Hematopoietic multipotent progenitor cell treated with erythropoietin and hydrocortisone succinate and interleukin-3 and kit ligand, for 8 days (in vitro differentiated cells): ENCODE results near the gene CLDN6.
"Not testable (repeated sequence)": the region's sequence is repeated elsewhere in the genome, so short reads cannot be mapped to it uniquely, and the experiment has no call there.

Experiments used
- DNase-seq: peaks from one replicate; pipeline ENCODE4 v3.0.0-alpha.2; 2015

CLDN6 gene

GRCh38 chr16:3017794-3018506 lies at the start of gene CLDN6:
Gene CLDN6 (minus strand): TSS chr16:3018183. CDS start chr16:3016021, 2,162 bp downstream.
- DNase-seq, result peak; percentile 66

- no peak for DNase-seq
Observed at GRCh38 chr16:3066440-3066748, 48.4 kb upstream of the CLDN6 start.

GRCh38 chr16:3065742-3066439 lies 47.9 kb upstream of the CLDN6 start:
- no peak for DNase-seq

- no peak for DNase-seq
Observed at GRCh38 chr16:3065069-3065741, 47.2 kb upstream of the CLDN6 start, which contains the start of gene IL32. Gene IL32 (plus strand): TSS chr16:3065640. CDS start chr16:3065812, 172 bp downstream.

- no peak for DNase-seq
Observed at GRCh38 chr16:3063625-3064386, 45.8 kb upstream of the CLDN6 start.

DNA sequence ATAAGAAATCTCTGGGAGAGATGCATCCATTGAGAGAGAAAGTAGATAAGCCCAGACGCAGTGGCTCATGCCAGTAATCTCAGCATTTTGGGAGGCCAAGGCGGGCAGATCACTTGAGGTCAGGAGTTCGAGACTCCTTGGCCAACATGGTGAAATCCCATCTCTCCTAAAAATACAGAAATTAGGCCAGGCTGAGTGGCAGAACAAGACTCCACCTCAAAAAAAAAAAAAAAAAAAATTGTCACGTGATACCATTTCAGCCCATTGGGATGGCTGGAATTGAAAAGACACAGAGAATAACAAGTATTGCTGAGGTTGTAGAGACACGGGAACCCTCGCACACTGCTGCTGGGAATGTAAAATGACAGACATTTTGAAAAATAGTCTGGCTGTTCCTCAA lies 44.6 kb upstream of the CLDN6 start:
- no peak for DNase-seq

DNA sequence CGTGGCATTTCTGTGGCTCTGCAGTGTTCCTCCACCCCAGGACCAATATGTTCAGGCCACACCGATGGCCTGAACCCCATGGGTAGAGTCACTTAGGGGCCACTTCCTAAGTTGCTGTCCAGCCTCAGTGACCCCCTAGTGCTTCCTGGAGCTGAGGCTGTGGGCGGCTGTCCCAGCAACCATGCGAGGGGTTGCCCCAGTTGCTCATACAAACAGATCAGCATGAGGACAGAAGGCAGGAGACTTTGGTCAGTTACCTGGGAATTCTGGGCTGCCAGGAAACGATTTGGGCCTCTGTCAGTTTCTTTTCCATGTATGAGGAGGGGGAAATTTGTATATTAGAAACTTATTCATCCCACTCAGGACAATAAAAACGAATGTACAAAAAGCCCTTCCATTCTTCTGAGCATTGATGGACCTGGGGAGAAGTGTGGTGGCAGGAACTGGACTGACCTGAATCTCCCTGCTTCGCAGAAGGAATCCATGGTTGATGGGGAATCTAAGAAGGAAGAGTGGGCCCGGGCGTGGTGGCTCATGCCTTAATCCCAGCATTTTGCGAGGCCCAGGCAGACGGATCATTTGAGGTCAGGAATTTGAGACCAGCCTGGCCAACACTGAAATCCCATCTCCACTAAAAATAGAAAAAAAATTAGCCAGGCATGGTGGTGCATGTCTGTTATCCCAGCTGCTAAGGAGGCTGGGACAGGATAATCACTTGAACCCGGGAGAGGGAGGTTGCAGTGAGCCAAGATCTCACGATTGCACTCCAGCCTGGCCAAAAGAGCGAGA lies 42.5 kb upstream of the CLDN6 start:
- DNase-seq, result no peak

DNA sequence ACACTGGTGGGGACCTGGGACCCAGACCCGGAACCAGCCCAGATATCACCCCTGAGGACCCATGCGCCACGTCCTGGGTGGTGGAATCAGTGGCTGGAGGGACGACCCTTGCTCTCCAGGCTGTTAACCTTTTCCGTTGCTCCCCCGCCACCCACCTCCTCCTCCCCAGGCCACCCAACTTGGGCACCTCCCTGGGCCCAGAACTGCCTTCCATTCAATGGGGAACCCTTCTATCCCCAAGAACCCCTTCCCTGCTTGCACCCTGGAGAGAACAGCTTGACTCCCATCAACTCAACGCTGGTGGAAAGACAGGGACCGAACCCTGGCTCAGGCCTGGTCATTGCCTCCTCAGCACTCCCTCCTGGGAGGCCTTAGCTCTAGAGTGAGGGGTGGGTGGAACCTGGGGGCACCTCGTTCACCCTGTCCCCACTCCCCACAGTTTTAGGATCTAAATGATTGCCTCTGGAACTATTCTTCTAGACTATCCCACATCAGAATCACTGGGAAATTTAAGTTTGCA lies 41.8 kb upstream of the CLDN6 start:
- no peak for DNase-seq

DNA sequence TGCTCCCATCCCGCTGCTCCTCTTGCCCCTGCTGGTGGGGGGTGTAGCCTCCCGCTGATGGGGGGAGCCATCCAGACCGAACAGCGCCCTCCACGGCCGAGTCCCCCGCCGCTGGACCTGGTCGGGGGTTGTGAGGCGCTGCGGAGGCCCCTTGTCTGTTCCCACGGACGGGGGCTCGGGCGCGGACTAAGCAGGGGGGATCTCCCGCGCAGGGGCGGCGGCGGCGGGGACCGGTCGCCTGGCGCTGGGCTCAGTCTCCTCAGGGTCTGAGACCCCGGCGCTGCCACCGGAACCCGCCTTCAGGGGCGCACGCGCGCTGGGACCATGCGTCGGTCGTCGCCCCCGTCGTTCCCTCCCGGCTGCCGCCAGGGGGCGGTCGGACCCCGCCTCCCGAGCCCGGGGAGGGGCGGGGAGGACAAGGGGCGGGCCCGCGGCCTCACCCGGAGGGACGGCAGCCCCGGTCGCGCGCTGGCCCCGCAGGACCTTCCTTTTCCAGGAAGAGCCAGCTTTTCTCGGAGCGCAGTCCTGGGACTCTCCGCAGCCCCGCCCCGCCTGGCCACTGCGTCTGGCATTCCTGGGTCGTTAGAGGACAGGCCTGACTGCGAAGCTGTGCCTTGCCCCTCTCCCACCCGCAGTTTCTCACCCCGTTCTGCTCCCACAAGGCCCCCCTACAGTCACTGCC lies 41.2 kb upstream of the CLDN6 start:
- peak; percentile 79 for DNase-seq

GRCh38 chr16:3058139-3059030 lies 40.4 kb upstream of the CLDN6 start:
- peak; percentile 55 for DNase-seq

DNA sequence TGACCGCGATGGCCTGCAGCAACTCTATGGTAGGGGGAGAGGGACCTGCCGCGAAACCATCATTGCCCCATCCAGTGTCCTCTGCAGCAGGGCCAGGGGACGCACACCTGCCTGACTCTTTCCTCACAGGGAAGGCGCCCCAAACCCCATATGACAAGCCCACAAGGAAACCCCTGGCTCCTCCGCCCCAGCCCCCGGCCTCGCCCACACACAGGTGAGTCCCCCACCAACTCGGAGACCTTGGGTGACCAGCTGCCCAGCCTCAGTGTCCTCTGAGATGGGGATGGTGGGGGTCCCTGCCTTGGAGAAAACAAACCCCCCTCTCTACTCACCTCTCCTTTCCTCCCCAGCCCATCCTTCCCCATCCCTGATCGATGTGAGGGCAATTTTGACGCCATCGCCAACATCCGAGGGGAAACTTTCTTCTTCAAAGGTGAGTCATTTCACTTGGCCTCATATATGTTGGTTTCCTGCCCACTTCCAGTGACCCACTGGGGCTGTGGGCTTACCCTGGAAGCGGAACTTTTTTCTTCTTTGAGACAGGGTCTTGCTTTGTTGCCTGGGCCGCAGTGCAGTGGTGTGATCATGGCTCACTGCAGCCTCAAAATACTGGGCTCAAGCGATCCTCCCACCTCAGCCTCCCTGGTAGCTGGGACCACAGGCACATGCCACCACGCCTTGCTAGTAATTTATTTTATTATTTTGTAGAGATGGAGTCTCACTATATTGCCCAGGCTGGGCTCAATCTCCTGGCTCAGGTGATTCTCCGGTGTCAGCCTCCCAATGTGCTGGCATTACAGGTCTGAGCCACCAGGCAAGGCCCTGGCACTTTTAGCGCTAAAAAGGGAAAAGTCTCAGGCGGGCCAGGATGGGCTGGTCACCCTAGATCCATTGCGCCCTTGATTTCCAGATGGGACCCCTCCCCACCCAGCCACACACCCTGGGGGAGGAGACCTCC lies 39.5 kb upstream of the CLDN6 start:
- no peak for DNase-seq

GRCh38 chr16:3056336-3057180 lies 38.6 kb upstream of the CLDN6 start:
- DNase-seq, result no peak

- DNase-seq, result not testable (repeated sequence)
Observed at GRCh38 chr16:3055734-3056115, 37.7 kb upstream of the CLDN6 start.

GRCh38 chr16:3054965-3055733 lies 37.2 kb upstream of the CLDN6 start:
- DNase-seq, result no peak

DNA sequence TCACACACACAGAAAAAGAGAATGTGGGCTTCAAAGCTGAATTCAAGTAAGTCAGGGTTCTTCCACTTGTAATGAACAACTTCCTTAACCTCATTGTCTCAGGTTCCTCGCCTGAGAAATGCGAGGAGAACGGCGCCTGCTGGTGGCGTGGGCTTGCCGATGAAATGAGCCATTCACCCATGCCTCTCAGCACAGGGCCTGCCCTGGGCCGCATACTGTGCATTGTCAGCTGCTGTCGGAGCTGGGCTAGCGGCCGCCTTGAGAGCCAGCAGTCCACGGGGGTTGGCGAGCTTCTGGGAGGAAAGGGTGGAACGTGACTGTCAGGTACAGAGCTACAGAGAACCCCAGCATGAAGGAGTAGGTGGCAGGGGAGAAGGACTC lies 35.3 kb upstream of the CLDN6 start:
- not testable (repeated sequence) for DNase-seq

DNA sequence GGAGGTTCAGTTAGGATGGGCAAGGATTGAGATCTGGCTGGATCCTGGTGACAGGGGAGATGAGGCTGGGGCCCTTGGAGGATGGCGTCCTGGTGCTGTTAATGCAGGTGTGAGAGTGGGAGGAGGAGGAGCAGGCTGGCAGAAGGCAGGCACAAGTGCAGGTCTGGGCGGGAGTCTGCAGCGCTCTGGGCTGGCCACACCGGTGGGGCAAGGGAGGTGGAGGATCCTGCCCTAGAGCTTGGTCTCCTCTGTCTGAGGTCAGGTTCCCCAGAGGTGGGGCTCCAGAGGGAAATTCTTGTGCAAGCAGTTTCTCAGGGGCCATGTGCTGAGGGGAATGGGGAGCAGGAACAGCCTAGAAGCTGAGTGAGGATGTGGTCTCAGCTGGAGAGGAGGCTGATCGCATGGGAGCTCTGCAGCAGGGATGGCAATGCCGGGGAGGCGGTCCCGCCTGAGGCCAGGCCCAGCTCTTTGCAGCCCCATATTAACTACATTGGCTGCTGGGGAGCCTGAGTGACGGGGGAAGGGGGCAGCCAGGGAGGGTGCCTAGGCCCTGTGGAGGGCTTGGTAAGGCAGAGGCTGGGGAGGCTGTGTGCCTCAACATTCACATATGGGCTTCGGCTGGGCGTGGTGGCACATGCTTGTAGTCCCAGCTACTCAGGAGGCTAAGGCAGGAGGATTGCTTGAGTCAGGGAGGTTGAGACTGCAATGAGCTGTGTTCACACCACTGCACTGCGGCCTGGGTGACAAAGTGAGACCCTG lies 34.8 kb upstream of the CLDN6 start:
- DNase-seq, result not testable (repeated sequence)

GRCh38 chr16:3051494-3051893 lies 33.5 kb upstream of the CLDN6 start:
- DNase-seq, result no peak
